HK-2 (cell line): ENCODE measurements around the gene PCDHA13.
"Not testable (repeated sequence)": the region's sequence is repeated elsewhere in the genome, so short reads cannot be mapped to it uniquely, and the experiment has no call there.

Experiments used
- DNase-seq: peaks from one replicate; pipeline ENCODE4 v3.0.0-alpha.2; 2018; ENCODE audit not compliant: unreplicated experiment

PCDHA13 gene

DNA sequence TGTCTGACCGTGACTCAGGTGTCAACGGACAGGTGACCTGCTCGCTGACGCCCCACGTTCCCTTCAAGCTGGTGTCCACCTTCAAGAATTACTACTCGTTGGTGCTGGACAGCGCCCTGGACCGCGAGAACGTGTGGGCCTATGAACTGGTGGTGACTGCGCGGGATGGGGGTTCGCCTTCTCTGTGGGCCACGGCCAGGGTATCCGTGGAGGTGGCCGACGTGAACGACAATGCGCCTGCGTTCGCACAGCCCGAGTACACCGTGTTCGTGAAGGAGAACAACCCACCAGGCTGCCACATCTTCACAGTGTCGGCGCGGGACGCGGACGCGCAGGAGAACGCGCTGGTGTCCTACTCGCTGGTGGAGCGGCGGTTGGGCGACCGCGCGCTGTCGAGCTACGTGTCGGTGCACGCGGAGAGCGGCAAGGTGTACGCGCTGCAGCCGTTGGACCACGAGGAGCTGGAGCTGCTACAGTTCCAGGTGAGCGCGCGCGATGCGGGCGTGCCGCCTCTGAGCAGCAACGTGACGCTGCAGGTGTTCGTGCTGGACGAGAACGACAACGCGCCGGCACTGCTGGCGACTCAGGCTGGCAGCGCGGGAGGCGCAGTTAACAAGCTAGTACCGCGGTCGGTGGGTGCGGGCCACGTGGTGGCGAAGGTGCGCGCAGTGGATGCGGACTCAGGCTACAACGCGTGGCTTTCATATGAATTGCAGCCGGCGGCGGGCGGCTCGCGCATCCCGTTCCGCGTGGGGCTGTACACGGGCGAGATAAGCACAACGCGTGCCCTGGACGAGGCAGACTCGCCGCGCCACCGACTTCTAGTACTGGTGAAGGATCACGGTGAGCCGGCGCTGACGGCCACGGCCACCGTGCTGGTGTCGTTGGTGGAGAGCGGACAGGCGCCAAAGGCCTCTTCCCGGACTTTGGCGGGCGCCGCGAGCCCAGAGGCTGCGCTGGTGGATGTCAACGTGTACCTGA is 11.4 kb upstream of the PCDHA13 start:
- DNase-seq, result no peak

DNA sequence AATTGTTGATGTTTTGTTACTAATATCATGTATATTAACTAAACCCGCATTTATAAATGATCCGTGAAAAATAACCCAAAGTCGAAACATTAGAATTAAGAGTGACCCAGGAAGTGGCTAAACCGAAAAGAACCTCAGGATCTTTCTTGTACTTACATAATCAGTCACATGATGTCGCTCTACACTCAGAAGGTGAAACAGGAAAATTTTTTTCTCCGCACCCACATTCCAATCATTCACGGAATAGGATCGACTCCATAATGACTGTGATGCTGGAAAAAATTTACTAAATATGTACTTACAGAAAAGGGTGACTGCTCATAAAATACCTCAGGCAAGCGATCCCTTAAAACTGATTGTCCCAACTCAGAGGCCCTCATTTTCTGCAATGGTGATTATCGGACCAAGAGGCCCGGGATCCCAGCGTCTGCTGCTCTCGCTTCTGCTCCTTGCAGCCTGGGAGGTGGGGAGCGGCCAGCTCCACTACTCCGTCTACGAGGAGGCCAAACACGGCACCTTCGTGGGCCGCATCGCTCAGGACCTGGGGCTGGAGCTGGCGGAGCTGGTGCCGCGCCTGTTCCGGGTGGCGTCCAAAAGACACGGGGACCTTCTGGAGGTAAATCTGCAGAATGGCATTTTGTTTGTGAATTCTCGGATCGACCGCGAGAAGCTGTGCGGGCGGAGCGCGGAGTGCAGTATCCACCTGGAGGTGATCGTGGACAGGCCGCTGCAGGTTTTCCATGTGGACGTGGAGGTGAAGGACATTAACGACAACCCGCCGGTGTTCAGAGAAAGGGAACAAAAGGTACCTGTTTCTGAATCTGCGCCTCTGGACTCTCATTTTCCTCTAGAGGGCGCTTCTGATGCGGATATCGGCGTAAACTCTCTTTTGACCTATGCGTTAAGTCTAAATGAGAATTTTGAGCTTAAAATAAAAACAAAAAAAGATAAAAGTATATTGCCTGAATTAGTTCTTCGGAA is 6.5 kb upstream of the PCDHA13 start, which contains the start of gene PCDHA12:
PCDHA12 (plus strand) TSS at position 224 of the 981 bp plus-strand sequence; CDS start at position 389, 165 bp downstream.
- no peak for DNase-seq

DNA sequence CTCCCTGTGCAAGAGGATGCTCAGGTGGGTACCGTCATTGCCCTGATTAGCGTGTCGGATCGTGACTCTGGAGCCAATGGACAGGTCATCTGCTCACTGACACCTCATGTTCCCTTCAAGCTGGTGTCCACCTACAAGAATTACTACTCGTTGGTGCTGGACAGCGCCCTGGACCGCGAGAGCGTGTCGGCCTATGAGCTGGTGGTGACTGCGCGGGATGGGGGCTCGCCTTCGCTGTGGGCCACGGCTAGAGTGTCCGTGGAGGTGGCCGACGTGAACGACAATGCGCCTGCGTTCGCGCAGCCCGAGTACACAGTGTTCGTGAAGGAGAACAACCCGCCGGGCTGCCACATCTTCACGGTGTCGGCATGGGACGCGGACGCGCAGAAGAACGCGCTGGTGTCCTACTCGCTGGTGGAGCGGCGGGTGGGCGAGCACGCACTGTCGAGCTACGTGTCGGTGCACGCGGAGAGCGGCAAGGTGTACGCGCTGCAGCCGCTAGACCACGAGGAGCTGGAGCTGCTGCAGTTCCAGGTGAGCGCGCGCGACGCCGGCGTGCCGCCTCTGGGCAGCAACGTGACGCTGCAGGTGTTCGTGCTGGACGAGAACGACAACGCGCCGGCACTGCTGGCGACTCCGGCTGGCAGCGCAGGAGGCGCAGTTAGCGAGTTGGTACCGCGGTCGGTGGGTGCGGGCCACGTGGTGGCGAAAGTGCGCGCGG is 5.2 kb upstream of the PCDHA13 start:
- not testable (repeated sequence) for DNase-seq

DNA sequence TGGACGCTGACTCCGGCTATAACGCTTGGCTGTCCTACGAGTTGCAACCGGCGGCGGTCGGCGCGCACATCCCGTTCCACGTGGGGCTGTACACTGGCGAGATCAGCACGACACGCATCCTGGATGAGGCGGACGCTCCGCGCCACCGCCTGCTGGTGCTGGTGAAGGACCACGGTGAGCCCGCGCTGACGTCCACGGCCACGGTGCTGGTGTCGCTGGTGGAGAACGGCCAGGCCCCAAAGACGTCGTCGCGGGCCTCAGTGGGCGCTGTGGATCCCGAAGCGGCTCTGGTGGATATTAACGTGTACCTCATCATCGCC is 4.7 kb upstream of the PCDHA13 start:
- DNase-seq, result no peak

DNA sequence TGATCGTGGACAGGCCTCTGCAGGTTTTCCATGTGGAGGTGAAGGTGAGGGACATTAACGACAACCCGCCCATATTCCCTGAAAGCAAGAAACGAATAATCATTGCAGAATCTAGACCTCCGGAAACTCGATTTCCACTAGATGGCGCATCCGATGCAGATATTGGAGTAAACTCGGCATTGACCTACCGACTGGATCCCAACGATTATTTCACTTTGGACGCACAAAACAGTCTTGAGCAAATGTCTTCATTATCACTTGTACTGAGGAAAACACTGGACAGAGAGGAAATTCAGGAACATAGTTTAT is 621 bp downstream of the PCDHA13 start:
- no peak for DNase-seq

DNA sequence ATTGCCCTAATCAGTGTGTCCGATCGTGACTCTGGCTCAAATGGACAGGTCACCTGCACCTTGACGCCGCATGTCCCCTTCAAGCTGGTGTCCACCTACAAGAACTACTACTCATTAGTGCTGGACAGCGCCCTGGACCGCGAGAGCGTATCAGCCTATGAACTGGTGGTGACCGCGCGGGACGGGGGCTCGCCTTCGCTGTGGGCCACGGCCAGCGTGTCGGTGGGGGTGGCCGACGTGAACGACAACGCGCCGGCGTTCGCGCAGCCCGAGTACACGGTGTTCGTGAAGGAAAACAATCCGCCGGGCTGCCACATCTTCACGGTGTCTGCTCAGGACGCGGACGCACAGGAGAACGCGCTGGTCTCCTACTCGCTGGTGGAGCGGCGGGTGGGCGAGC is 1.4 kb downstream of the PCDHA13 start:
- no peak for DNase-seq

DNA sequence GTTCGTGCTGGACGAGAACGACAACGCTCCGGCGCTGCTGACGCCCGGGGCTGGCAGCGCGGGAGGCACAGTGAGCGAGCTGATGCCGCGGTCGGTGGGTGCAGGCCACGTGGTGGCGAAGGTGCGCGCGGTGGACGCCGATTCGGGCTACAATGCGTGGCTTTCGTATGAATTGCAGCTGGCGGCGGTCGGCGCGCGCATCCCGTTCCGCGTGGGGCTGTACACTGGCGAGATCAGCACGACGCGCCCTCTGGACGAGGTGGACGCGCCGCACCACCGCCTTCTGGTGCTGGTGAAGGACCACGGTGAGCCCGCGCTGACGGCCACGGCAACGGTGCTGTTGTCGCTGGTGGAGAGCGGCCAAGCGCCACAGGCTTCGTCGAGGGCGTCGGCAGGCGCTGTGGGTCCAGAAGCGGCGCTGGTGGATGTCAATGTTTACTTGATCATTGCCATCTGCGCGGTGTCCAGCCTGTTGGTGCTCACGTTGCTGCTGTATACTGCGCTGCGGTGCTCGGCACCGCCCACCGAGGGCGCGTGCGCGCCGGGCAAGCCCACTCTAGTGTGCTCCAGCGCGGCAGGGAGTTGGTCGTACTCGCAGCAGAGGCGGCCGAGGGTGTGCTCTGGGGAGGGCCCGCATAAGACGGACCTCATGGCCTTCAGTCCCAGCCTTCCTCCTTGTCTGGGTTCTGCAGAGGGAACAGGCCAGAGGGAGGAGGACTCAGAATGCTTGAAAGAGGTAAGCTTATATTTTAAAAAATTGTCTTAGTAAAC is 2.2 kb downstream of the PCDHA13 start:
- DNase-seq, result no peak

DNA sequence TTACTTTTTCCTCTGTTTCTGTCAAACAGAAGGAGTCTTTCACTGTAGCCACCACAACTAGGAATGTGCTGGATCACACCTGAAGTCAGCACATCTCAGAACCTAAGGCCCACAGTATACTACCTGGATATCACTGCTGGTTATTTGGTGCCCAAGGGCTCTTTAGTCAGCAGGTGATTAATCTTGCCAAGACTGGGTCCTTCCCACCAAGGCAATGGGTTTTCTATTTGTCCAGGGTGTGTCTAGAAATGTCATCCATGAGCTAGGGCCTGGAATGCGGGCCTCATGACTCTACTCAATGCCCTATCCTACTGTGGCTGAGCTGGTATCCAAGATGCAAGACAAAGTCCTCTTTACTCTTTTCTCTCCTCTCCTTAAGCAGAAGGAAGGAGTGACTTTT is 34.4 kb downstream of the PCDHA13 start:
- DNase-seq, result no peak

DNA sequence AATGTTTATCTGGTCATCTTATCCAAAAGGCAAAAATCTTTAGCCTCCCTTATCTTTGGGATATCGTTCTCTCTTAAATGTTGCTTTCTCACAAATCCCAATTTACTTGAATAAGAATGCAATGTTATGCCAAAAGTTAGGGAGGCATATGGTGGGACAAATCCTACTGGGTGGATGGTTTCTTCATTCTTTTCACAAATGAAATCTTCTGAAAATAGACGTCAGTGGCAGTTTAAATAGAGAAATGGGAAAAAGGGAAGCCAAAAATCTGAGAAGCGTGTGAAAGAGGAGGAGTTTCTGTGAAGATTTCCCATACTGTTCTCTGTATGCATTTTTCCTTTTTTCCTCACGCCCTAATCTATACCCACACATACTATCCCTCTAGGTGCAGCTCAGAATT is 41.7 kb downstream of the PCDHA13 start:
- DNase-seq, result no peak

DNA sequence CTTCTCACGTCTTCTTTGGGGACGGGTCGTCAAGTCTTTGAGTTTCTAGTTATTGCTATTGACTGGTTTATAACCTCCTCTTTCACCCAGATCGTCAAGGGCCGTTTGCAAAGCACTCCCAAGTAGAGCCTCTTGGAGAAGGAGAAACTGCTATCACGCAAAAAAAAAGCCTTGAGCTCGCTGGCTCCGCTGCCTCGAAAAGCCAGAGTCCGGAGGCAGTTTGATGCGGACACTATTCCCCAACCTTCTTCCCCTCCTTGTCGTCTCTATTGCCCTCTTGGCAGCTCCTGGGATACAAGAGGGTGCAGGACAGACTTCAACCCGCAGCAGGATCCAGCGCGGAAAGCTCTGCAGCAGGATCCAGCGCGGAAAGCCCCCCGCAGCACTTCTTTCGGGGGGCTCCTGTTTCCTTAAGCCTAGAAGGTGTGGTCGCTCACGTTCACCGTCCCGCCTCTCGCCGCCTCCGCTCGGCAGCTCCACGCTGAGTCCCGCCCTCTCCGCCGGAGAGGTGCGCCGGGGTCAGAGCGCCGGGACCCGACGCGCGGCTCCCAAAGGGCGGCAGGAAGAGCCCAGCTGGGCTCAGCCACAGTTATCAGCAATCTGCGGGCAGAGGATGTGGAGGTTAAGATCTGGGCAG is 44.0 kb downstream of the PCDHA13 start, which contains the start of gene PCDHAC1:
PCDHAC1 (plus strand) TSS at position 494 of the 637 bp plus-strand sequence. CDS start 594 bp downstream, outside the sequence.
- DNase-seq, result no peak

DNA sequence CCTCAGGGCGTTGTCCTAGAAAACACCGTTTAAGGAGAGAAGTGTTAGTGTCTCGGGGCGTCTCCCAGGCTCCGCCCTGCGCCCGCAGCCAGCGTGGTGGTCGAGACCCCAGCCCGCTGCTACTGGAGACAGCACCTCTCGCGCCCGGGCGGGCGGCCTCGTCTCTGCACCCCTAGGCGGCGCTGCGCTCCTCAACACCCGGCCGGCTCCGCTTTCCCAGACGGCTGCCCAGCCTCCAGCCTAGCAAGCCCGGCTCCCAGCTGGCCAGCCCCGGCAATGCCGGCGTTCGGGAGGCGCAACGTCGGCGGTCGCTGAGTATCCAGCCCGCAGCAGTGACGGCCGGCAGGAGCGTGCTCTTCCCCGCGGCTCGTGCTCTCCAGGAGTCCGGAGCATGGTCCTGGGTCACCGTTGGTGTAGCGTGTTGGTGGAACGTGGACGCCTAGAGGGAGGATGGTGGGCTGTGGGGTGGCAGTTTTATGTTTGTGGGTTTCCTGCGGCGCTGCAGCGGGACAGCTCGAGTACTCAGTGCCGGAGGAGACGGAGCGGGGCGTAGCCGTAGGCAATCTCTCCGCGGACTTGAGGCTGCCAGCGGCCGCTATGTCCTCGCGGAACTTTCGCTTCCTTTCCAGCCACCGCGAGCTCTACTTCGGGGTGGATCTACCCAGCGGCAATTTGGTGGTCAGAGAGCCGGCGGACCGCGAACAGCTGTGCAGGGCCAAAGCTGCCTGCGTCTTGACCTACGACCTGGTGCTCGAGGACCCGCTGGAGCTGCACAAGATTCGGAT is 44.7 kb downstream of the PCDHA13 start:
- DNase-seq, result no peak

DNA sequence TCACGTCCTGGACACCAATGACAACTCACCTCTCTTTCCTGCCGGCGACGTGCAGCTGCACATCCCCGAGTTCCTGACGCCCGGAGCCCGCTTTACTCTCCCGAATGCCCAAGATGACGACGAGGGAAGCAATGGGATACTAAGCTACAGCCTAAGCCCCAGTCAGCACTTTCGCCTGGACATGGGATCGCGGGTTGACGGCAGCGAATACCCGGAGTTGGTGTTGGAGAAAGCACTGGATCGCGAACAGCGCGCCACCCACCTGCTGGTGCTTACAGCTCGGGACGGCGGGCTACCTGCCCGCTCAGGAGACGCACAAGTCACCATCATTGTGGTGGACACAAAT is 45.3 kb downstream of the PCDHA13 start:
- DNase-seq, result no peak
